Measurements from ENCODE around the gene SYT17.
A peak's percentile ranks its signal among the peaks of the same experiment; 100 is the strongest.

SYT17 gene, protein sequence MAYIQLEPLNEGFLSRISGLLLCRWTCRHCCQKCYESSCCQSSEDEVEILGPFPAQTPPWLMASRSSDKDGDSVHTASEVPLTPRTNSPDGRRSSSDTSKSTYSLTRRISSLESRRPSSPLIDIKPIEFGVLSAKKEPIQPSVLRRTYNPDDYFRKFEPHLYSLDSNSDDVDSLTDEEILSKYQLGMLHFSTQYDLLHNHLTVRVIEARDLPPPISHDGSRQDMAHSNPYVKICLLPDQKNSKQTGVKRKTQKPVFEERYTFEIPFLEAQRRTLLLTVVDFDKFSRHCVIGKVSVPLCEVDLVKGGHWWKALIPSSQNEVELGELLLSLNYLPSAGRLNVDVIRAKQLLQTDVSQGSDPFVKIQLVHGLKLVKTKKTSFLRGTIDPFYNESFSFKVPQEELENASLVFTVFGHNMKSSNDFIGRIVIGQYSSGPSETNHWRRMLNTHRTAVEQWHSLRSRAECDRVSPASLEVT

DNA sequence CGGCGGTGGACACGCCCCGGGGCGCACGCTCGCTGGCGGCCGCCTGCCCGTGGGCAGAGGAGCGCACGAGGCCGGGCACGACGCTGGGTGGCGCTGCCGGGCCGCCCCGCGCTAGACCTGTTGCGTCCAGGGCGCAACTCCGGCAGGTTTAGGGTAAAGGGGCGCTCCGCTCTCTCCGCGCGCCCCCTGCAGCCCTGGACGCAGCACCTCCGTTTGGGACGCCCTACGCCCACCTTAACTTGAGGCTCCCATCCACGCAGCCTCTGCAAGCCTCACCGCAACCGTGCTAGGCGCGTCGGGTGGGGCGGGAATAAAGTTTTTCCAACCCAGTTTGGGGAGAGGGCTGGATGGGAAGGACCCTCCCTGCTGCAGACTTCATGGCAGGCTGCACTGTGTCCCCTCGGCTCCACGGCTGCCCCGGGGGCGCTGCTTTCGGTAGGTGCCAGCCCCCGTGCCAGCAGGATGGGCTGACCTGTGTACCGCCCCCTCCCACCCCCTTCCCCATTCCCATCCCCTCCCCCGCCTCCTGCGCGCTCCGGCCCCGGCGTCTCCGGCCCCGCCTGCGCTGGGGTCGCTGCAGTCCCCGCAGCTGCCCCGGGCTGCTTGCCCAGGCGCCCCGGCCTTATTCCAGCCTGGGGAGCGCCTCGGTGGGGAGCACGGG, at the start of gene SYT17:
Gene SYT17, plus strand, starts transcription at position 531 of the 661 bp plus-strand sequence. CDS start 407 bp downstream, outside the sequence.
- Histone ChIP-seq H3K4me3 (peak within 1 kb of the TSS; percentile 54), H3K9ac (ENCODE audit: insufficient read length) (no peak within 1 kb of the TSS), H3K27ac (no peak within 1 kb of the TSS), H3K9me3 (ENCODE audit: low read depth, low read length) (no peaks in the 10 kb centered on the region), H3K36me3 (ENCODE audit: insufficient read depth, low read length) (no peaks in the 10 kb centered on the region)
- DNase-seq (ENCODE audit: low read depth, low spot score) = no peak
- TF ChIP-seq FOXP2 (optimal IDR thresholded peaks at IDR 0.05; ENCODE audit: control extremely low read depth, extremely low read length, insufficient read depth) (no peak), POLR2AphosphoS5 (IDR thresholded peaks at IDR 0.05; ENCODE audit: borderline replicate concordance, low read depth, low read length) (no peak), EZH2 (IDR thresholded peaks at IDR 0.05) (no peak)

DNA sequence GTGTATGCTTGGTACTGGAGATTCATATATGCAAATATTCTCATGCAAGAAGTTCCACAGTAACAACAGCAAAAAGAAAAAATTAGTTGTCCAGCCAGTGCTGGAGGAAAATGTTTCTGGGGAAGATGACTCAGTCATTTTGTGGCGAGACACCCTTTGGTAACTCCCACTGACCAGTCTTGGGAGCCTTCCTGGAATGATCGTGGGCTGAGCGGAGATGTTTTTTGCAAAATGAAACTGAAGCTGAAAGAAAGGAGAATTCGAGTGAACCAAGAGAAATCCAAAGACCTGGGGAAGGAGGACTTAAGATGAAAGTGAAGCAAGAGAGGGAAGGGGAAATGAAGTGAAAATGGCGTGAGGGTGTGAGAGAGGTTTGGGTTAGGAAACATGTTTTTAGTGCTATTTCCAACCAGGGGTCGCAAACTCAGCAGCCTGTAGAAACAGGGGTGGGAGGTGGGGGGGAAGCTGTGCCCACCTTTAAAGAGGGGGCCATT, 49.1 kb upstream of the SYT17 start:
- no peaks in the 10 kb centered on the region for H3K36me3 ChIP-seq (ENCODE audit: insufficient read depth, low read length)
- H3K27ac ChIP-seq = no peak overlapping the region
- TF ChIP-seq EZH2 (IDR thresholded peaks at IDR 0.05) = no peak
- TF ChIP-seq POLR2AphosphoS5 (IDR thresholded peaks at IDR 0.05; ENCODE audit: borderline replicate concordance, low read depth, low read length) = no peak
- TF ChIP-seq FOXP2 (optimal IDR thresholded peaks at IDR 0.05; ENCODE audit: control extremely low read depth, extremely low read length, insufficient read depth) = no peak
- no peak overlapping the region for H3K4me3 ChIP-seq
- H3K9ac ChIP-seq (ENCODE audit: insufficient read length) = no peak overlapping the region
- no peak for DNase-seq (ENCODE audit: low read depth, low spot score)
- no peaks in the 10 kb centered on the region for H3K9me3 ChIP-seq (ENCODE audit: low read depth, low read length)

DNA sequence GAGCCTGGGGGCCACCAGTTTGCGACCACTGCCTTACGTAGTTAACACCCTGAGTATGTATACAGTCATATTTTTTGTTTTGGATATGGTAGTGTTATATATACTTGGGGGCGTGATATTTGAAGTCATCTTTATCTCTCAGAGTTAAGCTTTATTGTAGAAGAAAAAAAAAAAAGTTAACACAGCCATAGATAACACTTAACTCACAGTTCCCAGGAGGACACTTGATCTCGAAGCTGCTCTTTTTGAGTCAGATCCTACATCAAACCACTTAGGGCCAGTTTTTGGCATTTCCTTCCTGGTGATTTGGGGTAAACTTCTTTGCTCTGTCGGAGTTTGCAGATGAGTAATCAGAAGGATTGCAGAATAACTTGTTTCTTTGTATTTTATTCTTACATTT, 48.5 kb upstream of the SYT17 start:
- H3K9ac ChIP-seq (ENCODE audit: insufficient read length) = no peak overlapping the region
- H3K9me3 ChIP-seq (ENCODE audit: low read depth, low read length) = no peaks in the 10 kb centered on the region
- H3K27ac ChIP-seq = no peak overlapping the region
- TF ChIP-seq FOXP2 (optimal IDR thresholded peaks at IDR 0.05; ENCODE audit: control extremely low read depth, extremely low read length, insufficient read depth) (no peak), POLR2AphosphoS5 (IDR thresholded peaks at IDR 0.05; ENCODE audit: borderline replicate concordance, low read depth, low read length) (no peak), EZH2 (IDR thresholded peaks at IDR 0.05) (no peak)
- no peak overlapping the region for H3K4me3 ChIP-seq
- no peak for DNase-seq (ENCODE audit: low read depth, low spot score)
- no peaks in the 10 kb centered on the region for H3K36me3 ChIP-seq (ENCODE audit: insufficient read depth, low read length)

DNA sequence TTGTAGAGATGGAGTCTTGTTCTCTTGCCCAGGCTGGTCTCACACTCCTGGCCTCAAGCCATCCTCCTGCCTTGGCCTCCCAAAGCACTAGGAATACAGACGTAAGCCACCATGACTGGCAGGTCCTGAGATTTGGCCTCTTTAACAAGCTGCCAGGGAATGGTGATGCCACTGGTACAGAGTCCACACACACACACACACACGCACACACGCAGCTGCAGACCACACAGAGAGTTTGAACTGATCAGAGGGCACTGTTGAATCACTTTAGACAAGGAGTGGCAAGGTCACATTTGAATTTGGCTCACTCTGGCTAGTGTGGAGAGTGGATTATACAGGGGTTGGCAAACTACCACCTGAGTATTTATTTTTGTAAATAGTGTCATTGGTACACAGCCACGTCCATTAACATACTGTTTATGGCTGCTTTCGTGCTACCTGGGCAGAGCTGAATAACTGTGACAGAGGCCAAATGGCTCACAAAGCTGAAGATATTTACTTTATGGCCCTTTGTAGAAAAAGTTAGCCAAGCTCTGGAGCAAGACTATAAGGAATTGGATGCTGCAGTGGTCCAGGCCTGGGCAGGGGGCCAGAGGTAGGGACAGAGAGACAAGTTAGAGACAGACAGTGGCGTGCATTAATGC, 44.4 kb upstream of the SYT17 start:
- no peak overlapping the region for H3K4me3 ChIP-seq
- no peaks in the 10 kb centered on the region for H3K36me3 ChIP-seq (ENCODE audit: insufficient read depth, low read length)
- no peak overlapping the region for H3K9ac ChIP-seq (ENCODE audit: insufficient read length)
- TF ChIP-seq FOXP2 (optimal IDR thresholded peaks at IDR 0.05; ENCODE audit: control extremely low read depth, extremely low read length, insufficient read depth) = no peak
- H3K9me3 ChIP-seq (ENCODE audit: low read depth, low read length) = no peaks in the 10 kb centered on the region
- H3K27ac ChIP-seq = no peak overlapping the region
- DNase-seq (ENCODE audit: low read depth, low spot score) = no peak

DNA sequence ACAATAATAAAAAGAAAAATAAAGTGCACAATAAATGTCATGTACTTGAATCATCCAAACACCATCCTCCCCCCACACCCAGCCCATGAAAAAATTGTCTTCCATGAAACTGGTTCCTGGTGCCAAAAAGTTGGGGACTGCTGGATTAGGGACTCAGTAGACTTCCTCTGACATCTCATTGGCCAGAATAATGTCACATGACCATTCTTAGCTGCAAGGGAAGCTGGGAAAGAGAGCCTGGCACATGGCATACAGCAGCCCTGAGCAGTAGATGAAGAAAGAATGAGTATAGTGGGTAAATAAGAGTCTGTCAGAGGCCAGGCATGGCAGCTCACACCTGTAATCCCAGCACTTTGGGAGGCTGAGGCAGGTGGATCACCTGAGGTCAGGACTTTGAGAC, 41.7 kb upstream of the SYT17 start:
- Histone ChIP-seq H3K4me3 (no peak overlapping the region), H3K36me3 (ENCODE audit: insufficient read depth, low read length) (no peaks in the 10 kb centered on the region), H3K9ac (ENCODE audit: insufficient read length) (no peak overlapping the region), H3K27ac (no peak overlapping the region), H3K9me3 (ENCODE audit: low read depth, low read length) (no peaks in the 10 kb centered on the region)
- TF ChIP-seq FOXP2 (optimal IDR thresholded peaks at IDR 0.05; ENCODE audit: control extremely low read depth, extremely low read length, insufficient read depth) (no peak), EZH2 (IDR thresholded peaks at IDR 0.05) (no peak), POLR2AphosphoS5 (IDR thresholded peaks at IDR 0.05; ENCODE audit: borderline replicate concordance, low read depth, low read length) (no peak)
- no peak for DNase-seq (ENCODE audit: low read depth, low spot score)

DNA sequence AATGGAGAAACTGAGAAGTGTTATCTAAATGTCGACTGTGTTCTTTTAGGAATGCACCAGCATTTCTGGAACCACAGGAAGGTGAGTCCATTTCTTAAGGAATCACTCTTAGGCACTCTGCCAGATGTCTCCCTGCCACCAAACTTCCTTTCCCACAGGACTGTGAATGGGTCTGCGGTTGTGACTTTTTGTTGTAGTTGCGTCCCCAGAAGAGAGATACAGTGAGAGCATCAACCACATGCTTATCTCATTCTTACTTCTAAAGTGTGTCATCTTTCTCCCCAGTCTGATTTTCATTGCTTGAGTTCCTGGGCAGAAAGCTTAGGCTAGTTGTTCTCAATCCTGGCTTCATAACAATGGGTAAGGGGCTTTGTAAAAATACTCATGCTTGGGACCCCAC, 40.8 kb upstream of the SYT17 start:
- H3K4me3 ChIP-seq = no peak overlapping the region
- TF ChIP-seq POLR2AphosphoS5 (IDR thresholded peaks at IDR 0.05; ENCODE audit: borderline replicate concordance, low read depth, low read length) = no peak
- TF ChIP-seq FOXP2 (optimal IDR thresholded peaks at IDR 0.05; ENCODE audit: control extremely low read depth, extremely low read length, insufficient read depth) = no peak
- TF ChIP-seq EZH2 (IDR thresholded peaks at IDR 0.05) = no peak
- no peaks in the 10 kb centered on the region for H3K9me3 ChIP-seq (ENCODE audit: low read depth, low read length)
- H3K9ac ChIP-seq (ENCODE audit: insufficient read length) = no peak overlapping the region
- no peaks in the 10 kb centered on the region for H3K36me3 ChIP-seq (ENCODE audit: insufficient read depth, low read length)
- DNase-seq (ENCODE audit: low read depth, low spot score) = no peak
- no peak overlapping the region for H3K27ac ChIP-seq

DNA sequence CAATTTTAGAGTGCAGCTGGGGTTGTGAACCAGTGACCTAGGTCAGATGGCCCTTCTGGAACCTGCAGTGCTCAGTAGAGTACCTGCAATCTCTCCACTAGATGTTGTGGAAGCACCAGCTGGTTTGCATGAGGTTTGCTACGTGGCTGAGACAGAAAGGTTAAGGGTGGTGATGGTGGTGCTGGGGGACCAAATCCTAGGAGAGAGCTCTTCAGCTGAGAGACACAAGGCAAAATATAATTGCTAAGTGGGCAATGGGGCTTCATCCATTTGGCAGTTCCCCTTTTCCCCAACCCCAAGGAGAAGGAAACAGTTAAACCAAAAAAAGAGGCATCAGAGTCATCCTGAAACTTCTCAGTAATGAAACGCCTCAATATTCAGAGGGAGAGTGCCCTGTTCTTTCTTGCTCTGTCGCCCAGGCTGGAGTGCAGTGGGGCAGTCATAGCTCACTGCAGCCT, 40.3 kb upstream of the SYT17 start:
- Histone ChIP-seq H3K9me3 (ENCODE audit: low read depth, low read length) (no peaks in the 10 kb centered on the region), H3K4me3 (no peak overlapping the region), H3K36me3 (ENCODE audit: insufficient read depth, low read length) (no peaks in the 10 kb centered on the region), H3K9ac (ENCODE audit: insufficient read length) (no peak overlapping the region), H3K27ac (no peak overlapping the region)
- no peak for DNase-seq (ENCODE audit: low read depth, low spot score)
- TF ChIP-seq FOXP2 (optimal IDR thresholded peaks at IDR 0.05; ENCODE audit: control extremely low read depth, extremely low read length, insufficient read depth) (no peak), EZH2 (IDR thresholded peaks at IDR 0.05) (no peak), POLR2AphosphoS5 (IDR thresholded peaks at IDR 0.05; ENCODE audit: borderline replicate concordance, low read depth, low read length) (no peak)

Data from SK-N-MC (cell line).